Activated CD8-positive, alpha-beta T cell treated with anti-CD3 and anti-CD28 coated beads for 36 hours (primary cell): ENCODE results near the gene COL1A1. TPM values are rescaled to one million over a fixed set of nuclear protein-coding genes. Genes with fewer than 3 reads are reported as not detected.

Experiments
- ATAC-seq: fragments of 200-7000 bp; cut with Tn5 transposase; one replicate; pipeline ENCODE4 v1.10.0; 2021; ENCODE audit warnings: mild to moderate bottlenecking, moderate library complexity
- CTCF ChIA-PET: fragments of 350-600 bp; sonication (Branson Sonifier 250); formaldehyde crosslinking; loops from one replicate; lab custom pipeline; 2021; ENCODE audit warnings: antibody characterized with exemption; lab: Charles Lee
- POLR2A ChIA-PET: fragments of 350-600 bp; sonication (Branson Sonifier 250); formaldehyde crosslinking; loops from one replicate; lab custom pipeline; 2021; ENCODE audit warnings: antibody characterized with exemption; lab: Charles Lee
- DNase-seq: peaks from one replicate; pipeline ENCODE4 v3.0.0-alpha.2; 2020
- H3K27ac Mint-ChIP-seq: one replicate; pipeline ENCODE4 v1.8.0; 2021; ENCODE audit warnings: mild to moderate bottlenecking, mixed read lengths
- H3K27me3 Mint-ChIP-seq: one replicate; pipeline ENCODE4 v1.8.0; 2021; ENCODE audit warnings: mixed read lengths
- H3K36me3 Mint-ChIP-seq: one replicate; pipeline ENCODE4 v1.8.0; 2021; ENCODE audit warnings: low read depth, mixed read lengths
- H3K4me1 Mint-ChIP-seq: one replicate; pipeline ENCODE4 v1.8.0; 2021; ENCODE audit warnings: low read depth, mixed read lengths
- H3K4me3 Mint-ChIP-seq: one replicate; pipeline ENCODE4 v1.8.0; 2021; ENCODE audit warnings: mild to moderate bottlenecking, moderate library complexity, mixed read lengths
- H3K9me3 Mint-ChIP-seq: one replicate; pipeline ENCODE4 v1.8.0; 2021; ENCODE audit warnings: mixed read lengths
- intact Hi-C: fragments of 100-400 bp; cut with micrococcal nuclease; formaldehyde crosslinking; loops from one replicate; pipeline ENCODE4 v1.10.0; 2022
- total RNA-seq, 2 experiments: library from RNA; stranded (reverse); gene quantifications; one replicate each; pipeline ENCODE4 v1.2.3, GENCODE V29; 2021
- TF ChIP-seq, protein P1 (sequence below): fragments of 200-600 bp; IDR thresholded peaks from one replicate; pipeline ENCODE4 v1.8.0; 2022; ENCODE audit warnings: antibody characterized with exemption, mild to moderate bottlenecking

COL1A1 gene
- total RNA-seq, 2 experiments from 2014 or later: 0.92 to 1.0 TPM

DNA sequence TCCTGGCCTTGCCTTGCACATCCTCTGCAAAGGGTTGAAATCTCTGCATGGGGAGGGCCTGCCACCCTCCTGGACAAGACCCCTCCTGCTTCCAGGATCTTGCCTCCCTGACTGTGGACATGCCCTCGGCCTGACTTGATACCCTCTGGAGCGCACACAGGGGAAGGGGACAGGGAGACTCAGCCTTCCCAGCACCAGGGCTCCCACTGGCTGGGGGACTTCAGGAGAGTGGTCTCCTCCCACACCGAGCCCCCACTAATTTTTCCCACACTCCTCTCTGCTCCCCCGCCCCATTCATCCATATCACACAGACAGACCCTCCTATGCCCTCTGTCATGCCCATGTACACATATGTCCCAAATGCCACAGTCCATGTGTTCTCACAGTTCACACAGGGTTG, 21.3 kb downstream of the COL1A1 start:
- Mint-ChIP-seq H3K36me3 (no peaks in the 10 kb centered on the region), H3K4me3 (no peak overlapping the region), H3K9me3 (no peaks in the 10 kb centered on the region), H3K27ac (no peak overlapping the region), H3K4me1 (peaks cover 18% of the 10 kb centered on the region), H3K27me3 (no peaks in the 10 kb centered on the region)
- ChIA-PET POLR2A (no interaction called here), CTCF (no interaction called here)
- DNase-seq (no peak), ATAC-seq (no peak)
- TF ChIP-seq, protein P1, sequence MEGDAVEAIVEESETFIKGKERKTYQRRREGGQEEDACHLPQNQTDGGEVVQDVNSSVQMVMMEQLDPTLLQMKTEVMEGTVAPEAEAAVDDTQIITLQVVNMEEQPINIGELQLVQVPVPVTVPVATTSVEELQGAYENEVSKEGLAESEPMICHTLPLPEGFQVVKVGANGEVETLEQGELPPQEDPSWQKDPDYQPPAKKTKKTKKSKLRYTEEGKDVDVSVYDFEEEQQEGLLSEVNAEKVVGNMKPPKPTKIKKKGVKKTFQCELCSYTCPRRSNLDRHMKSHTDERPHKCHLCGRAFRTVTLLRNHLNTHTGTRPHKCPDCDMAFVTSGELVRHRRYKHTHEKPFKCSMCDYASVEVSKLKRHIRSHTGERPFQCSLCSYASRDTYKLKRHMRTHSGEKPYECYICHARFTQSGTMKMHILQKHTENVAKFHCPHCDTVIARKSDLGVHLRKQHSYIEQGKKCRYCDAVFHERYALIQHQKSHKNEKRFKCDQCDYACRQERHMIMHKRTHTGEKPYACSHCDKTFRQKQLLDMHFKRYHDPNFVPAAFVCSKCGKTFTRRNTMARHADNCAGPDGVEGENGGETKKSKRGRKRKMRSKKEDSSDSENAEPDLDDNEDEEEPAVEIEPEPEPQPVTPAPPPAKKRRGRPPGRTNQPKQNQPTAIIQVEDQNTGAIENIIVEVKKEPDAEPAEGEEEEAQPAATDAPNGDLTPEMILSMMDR: no peak
- intact Hi-C loops: no loop called here

DNA sequence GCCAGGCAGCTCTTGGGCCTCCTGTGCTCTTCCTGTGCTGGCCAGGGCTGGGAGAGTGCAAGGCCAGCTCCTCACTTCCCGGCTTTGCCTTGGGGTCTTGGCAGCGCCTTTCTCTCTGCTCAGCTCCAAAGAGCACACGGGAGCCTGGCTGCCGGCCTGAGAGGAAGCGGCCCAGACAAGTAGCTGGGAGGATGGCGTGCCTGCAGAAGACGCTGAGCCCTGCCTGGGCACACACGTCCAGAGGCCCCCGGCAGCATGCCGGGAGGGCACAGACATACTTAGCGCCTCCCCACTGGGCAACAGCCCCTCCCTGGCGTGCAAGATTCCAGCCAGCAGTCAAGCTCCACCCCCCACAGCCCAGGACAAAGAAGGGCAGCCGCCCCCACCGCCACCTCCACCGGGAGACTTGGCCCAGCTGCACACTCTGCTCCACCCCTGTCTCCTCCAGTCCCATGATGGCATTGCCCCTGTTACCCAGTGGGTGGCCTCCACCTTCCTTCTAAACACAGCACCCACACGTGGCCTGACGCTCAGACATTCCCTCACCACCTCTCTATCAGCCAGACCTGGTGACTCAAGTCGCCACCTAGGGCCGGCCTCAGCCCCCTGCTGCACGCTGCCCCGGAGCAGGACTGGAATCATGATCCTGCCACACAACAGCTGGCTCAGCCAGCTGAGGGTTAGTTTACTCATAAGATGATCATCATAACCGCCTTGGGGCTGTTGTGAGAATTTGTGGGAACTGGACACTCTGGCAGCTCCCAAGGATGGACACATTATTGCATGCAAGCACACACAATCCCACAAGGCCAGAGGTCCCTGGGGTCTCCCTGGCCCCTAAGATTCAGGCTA, 23.2 kb downstream of the COL1A1 start:
- intact Hi-C loops: no loop called here
- H3K9me3 Mint-ChIP-seq: no peaks in the 10 kb centered on the region
- CTCF ChIA-PET: interaction anchor here (0.9 to 3.6 kb wide), 16 partner anchors 9 to 119 kb away, joined by 3 to 36 read pairs (median 4); partner anchors contain the start of genes COL1A1 and SGCA
- peaks cover 6% of the 10 kb centered on the region for H3K4me1 Mint-ChIP-seq
- TF ChIP-seq, protein P1: peak; percentile 42
- H3K4me3 Mint-ChIP-seq: no peak overlapping the region
- no peaks in the 10 kb centered on the region for H3K27me3 Mint-ChIP-seq
- DNase-seq (peak; percentile 70), ATAC-seq (peak; percentile 93)
- POLR2A ChIA-PET: interaction anchor here (1.7 kb wide), 1 partner anchor 16 kb away, joined by 9 read pairs; no protein-coding TSS in a partner anchor
- peak overlapping the region; percentile 2 for H3K27ac Mint-ChIP-seq
- H3K36me3 Mint-ChIP-seq: no peaks in the 10 kb centered on the region

DNA sequence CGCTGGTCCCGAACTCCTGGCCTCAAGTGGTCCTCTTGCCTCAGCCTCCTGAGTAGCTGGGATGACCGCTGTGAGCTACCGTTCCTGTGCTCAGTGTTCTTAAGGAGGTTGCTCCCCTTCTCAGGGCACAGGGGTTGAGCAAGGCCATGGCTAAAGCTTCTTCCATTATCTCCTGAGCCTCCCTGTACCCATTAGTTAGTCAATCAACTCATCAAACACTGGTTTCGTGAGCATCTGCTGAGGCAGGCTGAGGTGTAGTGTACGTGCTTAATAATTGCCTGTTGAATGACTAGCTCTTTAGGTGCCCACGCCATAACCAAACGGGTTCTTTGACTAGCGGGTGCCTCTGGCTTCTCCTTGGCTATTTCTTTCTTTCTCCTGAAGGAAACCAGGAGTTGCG, 24.0 kb downstream of the COL1A1 start:
- Mint-ChIP-seq H3K4me3 (no peak overlapping the region), H3K4me1 (peaks cover 6% of the 10 kb centered on the region), H3K9me3 (no peaks in the 10 kb centered on the region), H3K27me3 (no peaks in the 10 kb centered on the region), H3K27ac (no peak overlapping the region), H3K36me3 (no peaks in the 10 kb centered on the region)
- TF ChIP-seq, protein P1: no peak
- intact Hi-C loops: no loop called here
- ATAC-seq (no peak), DNase-seq (no peak)
- POLR2A ChIA-PET: interaction anchor here (1.7 kb wide), 1 partner anchor 15 kb away, joined by 9 read pairs; no protein-coding TSS in a partner anchor
- CTCF ChIA-PET: interaction anchor here (0.9 to 3.6 kb wide), 13 partner anchors 8 to 119 kb away, joined by 3 to 36 read pairs (median 5); partner anchors contain the start of genes COL1A1 and SGCA

DNA sequence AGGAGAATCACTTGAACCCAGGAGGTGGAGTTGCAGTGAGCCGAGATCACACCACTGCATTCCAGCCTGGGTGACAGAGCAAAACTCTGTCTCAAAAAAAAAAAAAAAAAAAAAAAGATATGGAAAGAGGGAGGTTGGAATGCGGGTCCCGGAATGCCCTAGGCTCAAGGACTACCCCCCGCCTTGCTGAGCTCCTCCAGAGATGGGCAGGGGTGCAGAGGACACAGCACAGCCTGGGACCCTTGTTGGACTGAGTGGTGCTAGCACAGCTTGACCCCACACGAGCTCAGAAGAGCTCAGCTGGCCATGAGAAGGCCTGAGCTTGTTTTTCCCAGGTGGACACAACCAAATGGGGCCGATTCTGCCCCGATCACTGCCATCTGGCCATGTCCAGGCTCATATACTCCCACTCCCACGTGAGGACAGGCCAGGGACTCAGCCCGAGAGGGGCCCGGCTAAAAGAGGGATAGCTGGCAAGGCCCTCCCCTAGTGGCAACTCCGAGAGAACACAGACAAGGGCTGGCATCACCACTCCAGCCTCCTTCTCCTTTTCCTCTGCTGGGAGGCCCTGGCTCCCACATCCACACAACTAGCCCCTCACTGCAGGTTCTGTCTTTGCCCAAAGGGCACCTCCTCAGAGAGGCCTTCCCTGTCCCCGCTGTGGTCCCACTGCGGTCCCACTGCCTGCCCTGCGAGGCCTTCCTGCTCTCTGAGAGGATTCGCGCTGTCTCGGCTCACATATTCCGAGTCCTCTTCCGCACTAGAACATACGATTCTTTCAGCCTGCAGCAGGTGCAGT, 24.7 kb downstream of the COL1A1 start:
- ATAC-seq: no peak
- H3K27ac Mint-ChIP-seq: no peak overlapping the region
- CTCF ChIA-PET: interaction anchor here (1.2 to 3.6 kb wide), 8 partner anchors 8 to 115 kb away, joined by 3 to 36 read pairs (median 8); partner anchors contain the start of gene COL1A1

More for the DNA sequence above, 24.7 kb downstream of the COL1A1 start:
- no peak for DNase-seq
- intact Hi-C loops: no loop called here
- no peaks in the 10 kb centered on the region for H3K36me3 Mint-ChIP-seq
- POLR2A ChIA-PET: interaction anchor here (1.7 kb wide), 1 partner anchor 15 kb away, joined by 9 read pairs; no protein-coding TSS in a partner anchor
- H3K9me3 Mint-ChIP-seq: no peaks in the 10 kb centered on the region
- no peak overlapping the region for H3K4me3 Mint-ChIP-seq
- TF ChIP-seq, protein P1: no peak
- peaks cover 6% of the 10 kb centered on the region for H3K4me1 Mint-ChIP-seq
- H3K27me3 Mint-ChIP-seq: no peaks in the 10 kb centered on the region
